Cortex of kidney (tissue), 1 donor: ENCODE measurements around the gene OBI1.

Source experiments
- DNase-seq: peaks from one replicate; lab custom pipeline; 2025; lab: John Stamatoyannopoulos, UW

The OBI1 gene

DNA sequence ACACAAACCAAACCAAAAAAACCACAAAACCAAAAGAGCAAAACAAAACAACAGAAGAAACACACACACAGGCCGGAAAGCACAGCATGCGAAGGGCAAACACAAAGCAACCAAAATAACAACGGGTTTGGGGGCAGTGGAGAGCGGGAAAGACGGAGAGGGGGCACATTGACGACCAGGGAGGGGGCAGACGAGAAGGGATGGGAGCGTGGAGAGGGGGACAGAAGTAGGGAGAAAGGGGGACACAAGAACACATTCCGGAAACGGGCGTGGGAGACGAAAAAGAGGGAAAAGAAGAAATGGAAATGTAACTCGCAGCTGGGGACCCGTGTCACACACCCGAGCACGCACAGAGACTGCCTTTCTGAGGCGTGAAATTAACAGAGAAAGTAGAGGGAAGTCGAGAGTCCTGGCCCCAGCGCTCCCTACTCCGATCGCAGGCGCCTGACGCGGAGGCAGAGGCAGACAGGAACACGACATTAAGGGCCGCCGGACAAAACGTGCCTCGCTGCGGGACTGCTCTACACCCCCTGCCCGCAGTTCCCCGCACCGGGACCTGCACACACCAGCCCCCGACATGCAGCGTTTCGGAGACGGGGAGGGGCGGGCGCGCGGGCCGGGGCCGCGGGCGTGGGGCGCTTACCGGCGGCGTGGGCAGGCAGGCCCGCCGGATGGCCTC lies 56.3 kb downstream of the OBI1 start:
- no peak for DNase-seq

DNA sequence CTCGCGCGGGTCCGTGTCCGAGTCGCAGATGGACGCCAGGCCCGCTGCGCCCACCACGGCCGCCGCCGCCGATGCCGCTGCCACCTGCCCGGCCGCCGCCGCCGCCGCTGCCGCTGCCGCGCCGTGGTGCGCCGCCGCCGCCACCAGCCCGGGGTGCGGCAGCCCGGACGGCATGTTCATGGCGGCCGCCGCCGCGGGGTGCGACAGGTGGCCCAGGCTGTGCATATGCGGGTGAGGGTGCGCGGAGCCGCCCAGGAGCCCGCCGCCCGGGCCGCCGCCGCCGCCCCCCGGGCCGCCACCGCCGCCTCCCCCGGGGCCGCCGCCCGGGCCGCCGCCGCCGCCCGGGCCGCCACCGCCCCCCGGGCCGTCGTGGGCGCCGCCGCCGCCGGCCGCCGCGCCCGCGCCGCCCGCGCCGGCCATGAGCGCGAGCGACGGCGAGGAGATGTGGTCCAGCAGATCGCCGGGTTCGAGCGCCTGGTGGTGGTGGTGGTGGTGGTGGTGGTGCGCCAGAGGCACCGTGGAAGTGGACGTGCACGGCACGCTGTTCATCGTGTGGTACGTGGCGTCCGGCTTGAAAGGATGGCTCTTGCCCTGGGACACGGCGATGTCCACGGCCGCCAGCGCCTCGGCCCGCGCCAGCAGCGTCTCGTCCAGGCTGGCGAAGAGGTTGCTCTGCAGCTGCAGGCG lies 56.9 kb downstream of the OBI1 start:
- DNase-seq, result no peak

DNA sequence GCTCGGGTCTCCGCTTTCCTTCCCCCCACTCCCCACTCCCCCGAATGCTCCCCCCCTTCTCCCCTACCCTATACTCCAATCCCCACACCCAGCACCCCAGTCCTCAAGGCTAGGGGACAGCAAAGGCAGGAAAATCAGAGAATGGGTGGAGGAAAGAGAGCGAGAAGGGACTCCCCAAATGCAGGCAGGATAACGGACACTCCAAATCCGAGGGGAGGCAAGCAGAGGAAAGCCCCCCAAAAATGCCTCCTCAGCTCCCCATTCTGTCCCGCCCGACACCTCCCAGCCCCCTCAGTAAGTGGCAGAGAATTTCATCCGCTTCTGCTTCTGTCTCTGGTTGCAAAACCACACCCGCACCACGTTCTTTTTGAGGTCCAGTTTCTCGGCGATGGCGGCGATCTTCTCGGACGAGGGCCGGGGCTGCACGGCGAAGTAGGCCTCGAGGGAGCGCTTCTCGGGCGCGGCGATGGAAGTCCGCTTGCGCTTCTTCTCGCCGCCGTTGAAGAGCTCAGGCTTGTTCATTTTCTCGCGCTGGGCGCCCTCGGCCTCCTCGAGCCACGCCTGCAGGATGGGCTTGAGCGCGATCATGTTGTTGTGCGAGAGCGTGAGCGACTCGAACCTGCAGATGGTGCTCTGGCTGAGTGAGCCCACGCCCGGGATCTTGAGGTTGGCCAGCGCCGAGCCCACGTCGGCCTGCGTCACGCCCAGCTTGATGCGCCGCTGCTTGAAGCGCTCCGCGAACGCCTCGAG lies 57.7 kb downstream of the OBI1 start:
- DNase-seq, result no peak

DNA sequence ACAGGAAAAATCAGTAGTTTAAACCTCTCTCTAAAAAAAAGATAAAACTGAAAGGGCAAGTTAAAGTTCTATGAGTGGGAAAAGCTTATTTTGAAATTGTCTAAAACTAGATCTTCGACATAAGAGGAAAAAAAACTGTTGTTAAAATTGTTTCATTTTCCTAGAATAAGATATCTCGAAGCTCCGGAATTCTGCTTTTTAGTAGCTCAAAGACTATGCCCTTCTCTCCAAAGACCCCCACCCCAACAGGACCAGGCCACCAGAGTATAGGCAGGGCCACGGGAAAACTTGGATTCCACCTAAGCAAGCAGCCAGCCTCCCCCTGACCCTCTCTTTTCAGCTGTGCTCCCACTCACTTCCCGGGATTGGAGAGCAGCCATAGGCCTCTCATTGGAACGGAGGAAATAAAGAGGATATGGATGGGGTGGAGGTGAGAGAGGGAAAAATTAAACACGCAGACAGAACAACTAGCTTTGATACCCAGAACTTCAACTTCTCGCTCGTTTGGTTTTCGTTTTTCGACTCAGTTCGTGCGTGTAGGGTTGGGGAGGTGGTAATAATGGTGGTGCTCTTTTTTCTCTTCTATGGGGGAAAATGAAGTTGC lies 58.6 kb downstream of the OBI1 start:
- no peak for DNase-seq

DNA sequence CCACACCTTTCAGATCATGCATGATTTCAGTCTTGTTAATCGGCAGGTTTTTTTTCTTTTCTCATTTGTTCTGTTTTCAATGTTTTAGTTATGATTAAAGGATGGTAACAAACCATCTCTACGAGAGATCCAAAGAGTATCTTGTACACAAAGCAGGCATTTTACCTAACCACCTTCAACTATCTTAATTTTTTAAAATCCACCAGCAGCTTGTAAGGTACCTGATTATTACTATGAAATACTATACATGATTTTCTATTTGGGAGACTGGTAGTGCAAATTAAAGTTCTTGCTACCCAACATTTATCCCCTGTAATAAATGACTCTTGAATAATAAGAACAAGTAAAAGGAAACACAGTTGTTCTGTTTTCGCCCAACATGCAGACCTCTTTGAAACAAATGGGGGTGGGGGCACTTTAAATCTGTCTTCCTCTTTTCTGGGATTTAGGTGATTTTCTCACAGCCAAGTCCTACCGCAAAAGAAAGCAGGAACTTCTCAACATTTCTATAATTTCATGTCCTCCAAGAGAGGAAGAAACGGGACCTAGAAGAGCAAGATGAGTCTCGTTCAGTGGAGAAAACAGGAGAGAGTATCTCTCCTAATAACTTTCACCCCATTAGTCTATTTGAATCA lies 59.2 kb downstream of the OBI1 start:
- no peak for DNase-seq

DNA sequence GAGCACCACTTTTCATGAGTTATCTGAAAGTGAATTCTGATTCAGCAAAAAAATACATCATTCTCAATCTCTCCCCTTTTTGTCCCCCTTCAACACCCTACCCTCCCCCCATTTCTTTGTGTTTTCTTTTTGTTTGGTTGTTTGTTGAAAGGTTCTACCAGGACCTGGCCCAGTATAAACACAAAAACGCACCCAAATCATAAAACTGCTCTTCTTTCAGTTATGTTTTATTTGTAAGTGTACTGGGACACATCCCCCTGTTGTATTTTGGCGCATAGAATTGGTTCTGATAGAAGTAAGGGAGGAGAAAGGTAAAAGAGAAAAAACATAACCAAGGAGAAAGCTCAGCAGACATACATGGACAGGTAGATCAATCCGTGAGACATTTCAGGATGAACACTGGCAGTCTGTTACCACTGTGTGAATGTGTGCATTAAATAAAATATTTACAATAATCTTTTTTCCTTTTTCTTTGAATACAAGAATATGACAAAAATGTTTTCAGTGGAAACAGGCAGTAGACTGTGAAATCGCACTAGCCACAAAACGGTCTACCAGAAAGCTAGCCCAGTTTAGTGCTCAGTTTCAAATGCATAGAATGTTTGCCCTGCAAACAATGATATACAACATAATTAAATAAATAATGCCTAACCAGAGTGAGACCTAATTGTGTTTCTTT lies 59.9 kb downstream of the OBI1 start:
- no peak for DNase-seq

DNA sequence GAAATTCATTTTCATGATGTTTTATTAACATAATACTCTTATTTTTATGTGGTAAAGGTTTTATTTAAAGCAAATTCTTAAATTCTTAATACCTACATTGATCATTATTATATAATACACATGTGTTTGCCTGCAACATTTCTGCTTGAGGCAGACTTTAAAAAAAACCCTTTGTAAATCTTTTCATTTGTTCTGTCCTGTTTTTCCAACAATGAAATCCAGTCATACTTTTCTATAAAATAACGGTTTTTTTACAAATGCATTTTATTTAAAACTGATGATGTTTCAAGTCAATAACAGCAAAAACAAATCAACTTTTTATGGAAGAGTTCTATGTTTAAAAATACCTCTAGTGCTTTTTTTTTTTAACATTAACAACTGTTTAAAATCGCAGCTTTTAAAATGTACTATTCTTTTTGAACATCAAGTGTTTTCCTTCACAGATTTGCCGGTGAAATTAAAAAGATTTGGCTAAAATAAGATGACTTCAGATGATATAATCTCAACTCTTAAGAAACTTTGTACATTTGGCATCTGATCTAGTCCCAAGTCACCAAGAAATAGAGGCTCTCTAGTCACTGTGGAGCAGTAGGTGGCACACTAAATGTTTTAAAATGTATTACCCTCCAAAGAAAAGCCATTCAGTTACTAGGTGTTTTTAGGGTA lies 60.7 kb downstream of the OBI1 start:
- no peak for DNase-seq

DNA sequence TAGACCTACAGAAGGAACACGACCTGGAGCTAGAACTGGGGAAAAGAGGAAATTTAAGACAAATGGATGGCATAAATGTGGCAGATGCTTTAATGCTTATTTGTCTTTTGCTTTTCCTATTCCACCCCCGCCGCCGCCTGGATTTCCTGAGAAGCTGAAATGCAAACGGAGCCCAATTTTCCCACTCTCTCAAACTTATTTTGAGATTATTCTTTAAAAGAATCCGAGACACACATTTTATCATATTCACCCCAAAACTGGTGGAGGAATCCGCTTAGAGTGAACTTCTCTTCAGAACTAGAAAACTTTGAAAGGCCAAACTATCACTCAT lies 61.4 kb downstream of the OBI1 start:
- no peak for DNase-seq

DNA sequence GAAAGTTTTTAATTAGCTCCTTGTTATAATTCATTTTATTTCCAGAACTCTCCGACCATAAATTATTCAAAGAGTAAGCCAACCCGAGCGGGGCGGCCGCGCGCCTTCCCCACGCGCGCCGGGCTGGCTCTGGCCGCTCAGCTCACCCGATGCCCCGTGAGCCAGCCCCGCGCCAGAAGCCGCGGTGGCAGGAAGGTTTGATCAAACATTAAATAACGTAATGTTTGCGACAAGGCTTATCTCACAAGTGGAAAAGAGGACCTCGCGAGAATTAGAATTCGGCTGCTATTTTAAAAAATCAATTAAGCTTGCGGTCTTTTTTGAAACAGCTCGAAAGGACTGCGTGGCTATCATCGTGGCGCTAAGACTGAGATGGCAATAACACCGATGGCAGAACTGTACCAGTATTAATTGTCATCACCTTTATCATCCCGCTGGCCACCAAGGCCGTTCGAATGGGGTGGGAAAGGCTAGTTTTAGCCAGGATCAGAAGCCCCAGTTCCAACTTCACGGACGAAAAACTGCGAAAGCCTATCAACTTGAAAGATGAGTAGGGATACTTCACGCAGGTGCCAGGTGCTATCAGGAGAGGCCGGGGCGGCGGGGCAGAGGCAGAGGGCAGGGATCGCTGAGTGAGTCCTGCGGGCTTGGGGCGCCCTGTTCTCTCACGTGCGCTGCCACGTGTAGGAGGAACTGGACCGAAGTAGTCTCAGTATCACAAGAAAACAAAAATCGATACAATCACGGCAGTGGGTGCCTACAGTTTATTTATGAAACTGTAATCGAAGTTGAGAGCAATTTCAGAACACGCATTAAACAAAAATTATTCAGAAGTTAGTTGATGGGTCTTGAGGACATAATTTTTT lies 62.0 kb downstream of the OBI1 start:
- no peak for DNase-seq

DNA sequence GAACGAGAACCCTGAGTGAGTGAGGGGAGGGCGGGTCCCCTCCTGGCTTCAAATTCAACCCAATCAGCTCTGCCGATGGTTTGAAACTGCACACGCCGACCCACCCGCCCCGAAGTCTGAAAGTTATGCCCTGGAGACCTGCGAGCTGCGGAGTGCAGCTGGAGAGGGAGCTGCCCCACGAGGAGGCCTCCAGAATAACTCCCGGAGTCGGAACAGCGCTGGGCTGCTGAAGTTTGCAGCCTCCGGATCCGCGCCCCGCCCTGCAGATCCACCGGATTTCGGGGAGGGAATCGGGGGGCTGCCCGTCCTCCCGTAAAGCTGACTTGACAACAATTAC lies 62.6 kb downstream of the OBI1 start:
- no peak for DNase-seq

DNA sequence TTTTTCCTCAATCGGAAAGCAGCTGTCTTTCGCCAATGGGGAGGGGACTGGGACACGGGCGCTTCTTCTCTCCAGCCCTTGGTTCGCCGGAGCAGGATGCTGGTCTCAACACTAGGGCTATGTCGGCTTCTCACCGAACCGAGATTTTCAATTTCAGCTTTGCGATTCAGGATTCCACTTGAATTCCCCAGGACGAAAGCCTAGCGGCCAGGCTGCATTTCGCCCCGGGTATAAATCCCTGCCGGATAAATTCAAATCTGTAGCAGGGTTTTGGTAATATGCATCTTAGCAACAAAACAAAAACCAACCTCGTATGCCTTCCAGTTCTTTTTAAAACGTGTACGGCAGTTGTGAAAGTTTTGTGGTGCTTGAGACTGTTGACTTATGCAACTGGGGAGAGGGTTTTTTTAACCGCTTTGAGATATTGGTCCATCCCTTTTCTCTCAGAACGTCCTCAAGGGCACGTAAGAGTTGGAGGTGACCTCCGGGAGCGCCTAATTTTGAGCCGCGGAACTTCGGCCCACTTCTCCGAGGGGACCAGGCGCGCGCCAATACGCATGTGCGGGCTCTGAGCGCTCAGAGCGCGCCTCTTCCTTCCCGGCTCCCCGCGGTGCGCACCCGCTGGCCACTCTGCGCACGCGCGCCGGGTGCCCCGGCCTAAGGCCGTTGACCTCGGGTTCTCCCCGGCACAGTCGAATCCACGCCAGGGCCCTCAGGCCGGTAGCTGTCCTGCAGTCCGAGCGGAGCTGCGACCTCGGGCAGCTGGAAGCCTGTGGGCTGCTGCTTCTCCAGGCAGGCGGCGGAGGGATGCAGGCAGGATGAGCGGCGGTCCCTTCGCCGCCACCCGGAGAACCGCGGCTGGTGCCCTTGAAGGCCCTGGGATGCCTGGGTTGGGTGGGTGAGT lies 63.2 kb downstream of the OBI1 start:
- DNase-seq, result no peak

DNA sequence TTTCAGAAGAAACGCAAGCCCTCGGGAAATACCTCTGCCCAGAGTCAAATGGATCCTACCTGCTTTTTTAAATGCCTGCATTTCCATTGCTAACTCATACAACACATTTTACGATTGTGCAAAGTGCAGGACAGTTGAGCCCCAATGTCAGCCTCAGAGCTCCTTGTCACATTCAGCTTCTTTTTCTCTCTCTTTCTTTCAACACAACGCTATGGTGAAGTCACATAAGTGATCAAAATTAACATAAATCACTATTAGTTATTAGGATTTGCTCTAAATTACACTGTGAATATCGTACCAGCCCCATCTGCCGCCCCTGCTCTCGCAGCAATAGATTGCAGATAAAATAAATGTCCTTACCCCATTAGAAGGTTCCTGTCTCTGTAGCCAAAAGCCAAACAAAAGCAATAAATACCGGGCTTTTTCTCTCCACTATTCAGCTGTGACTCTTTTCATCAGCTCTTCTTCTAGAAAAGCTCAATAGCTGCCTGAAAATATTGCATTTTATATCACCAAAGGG lies 64.4 kb downstream of the OBI1 start:
- DNase-seq, result no peak

DNA sequence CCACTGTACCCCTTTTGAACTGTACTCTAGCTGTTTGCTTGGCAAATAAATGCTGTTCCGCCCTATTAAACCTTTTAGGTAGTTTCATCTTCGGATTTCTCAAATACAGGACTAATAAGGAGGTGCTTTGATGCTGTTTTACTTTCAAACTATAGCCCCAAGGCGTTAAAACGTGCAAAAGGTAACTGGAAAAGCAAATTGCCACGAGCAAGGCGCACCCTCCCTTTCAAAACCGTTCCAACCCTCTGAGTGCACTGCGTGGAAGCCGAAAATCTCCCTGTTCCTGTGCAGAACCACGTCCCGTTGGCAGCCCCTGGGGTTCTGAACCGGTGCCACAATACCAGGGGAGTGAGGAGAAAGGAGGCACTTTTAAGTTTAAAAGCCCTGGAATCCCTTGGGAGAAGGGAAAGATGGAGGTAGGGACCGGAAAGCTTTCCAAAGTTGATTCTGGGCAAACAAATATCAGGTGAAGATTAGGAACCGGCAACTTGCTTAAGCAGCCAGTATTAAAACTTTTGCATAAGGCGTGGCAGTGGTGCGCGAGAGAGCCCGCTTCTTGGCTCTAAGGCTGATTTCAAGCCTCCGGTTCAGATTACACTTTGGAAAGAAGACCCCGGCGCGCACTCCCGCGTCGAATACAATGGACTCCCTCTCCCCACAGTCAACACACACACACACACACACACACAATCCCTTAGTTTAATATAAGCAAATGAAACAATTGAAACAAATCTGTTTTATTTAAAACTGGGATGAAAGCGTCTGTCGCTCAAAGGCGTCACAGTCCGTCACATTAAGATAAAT lies 65.1 kb downstream of the OBI1 start:
- no peak for DNase-seq

DNA sequence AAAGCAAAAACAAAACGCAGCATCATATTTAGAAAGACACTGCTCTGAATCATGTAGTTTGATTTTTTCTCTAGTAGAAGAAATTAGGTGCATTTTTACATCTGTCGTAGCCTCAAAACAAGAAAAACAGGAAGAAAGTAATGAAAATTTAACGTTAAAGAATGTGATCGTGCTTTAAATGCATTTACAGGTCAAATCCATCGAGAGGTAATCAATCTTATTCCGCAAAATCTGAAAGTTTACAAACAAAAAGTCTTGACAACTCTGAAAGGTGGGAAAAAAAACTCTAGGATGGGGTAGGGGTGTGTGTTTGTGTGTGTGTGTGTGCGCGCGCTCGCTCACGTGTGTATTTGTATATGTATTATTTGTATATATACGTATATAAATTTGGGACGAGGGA lies 65.8 kb downstream of the OBI1 start:
- DNase-seq, result no peak

DNA sequence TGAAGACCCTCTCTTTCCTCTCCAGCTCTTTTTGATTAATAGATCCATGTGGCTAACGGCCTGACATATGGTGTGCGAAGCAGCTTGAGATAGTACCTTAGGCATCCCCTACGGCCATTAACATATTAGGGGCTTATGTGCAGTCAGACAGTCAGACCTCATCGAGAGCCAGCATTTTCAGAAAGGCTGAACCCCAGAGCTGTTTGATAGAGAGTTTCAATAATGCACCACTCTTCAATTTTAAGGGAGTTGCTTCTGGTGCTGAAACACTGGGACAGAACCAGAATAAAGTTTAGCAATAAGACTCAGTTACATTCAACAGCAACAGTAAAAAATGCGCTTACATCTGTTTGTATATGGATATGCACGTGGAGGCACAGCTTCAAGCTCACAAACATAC lies 66.4 kb downstream of the OBI1 start:
- no peak for DNase-seq

DNA sequence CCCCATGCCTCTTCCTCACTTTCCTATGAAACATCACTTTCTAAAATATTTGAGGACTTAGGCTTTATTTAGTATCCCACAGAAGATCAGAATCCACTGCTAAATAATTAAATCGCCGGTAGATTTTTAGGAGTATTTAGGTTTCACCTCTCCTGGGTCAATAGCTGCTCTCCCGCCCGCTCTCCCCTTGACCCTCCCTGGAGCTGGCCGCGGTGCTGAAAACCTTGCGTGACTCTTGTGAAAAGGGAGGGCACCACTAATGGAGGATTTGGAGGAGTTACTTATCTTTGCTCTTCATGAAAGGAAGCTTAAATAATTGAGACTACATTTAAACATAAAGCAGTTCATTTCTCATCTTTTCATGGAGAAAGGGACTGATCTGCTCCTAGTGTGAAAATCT lies 69.7 kb downstream of the OBI1 start:
- no peak for DNase-seq

DNA sequence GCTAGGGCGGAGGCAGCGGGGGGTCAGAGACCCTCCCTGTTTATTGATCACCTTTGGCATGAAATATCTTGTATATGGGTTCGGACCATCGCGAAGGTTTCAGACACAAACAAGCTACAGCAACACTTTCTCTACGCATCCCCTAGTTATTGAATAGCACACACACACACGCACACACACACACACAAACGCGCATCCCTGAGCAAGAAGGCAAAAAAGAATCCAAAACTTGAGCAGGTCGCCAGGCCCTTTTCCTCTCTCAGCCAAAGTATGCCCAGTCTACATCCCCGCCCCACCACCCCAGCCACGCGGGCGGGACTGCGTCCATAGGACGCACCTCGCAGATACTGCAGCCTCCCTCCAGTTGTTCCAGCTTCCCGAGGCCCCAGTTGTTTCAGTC lies 71.6 kb downstream of the OBI1 start:
- DNase-seq, result no peak

DNA sequence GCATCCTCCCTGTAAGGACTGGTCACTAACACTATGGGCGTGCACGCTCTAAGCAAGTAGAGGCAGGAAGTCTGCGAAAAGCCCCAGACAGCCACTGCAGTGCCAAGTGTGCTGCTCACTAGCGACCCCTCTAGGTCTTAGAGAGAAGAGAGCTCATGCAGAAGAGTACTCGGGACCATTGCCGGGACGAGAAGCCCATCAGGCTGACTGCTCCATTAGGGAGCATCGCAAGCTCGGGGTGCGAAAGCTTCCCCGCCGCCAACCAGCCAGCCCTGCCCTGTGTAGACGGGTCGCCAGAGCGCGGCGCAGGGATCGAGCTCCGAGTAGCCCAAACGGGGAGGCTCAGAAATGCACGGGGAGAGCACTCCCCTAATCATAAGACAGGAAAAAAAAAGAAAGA lies 72.2 kb downstream of the OBI1 start:
- DNase-seq, result no peak
